GM12878 (cell line): ENCODE measurements around the gene WNT9A. TPM values are rescaled to one million over a fixed set of nuclear protein-coding genes. Genes with fewer than 3 reads are reported as not detected.

Source experiments
- ATAC-seq: fragments of 200-7000 bp; cut with Tn5 transposase; 3 replicates; pipeline ENCODE4 v1.9.1; 2020; ENCODE audit warnings: mild to moderate bottlenecking, moderate library complexity
- BruUV-seq: library from RNA; stranded (reverse); fragments of 400-500 nt; replicated peaks from 2 replicates; lab custom pipeline; 2021; lab: Mats Ljungman, UMichigan
- CTCF ChIA-PET: fragments of 300-600 bp; sonication (Branson Sonifier 250); formaldehyde crosslinking; extraction: SDS; loops from one replicate; lab custom pipeline; 2021; ENCODE audit warnings: inconsistent platforms; lab: Yijun Ruan, JAX
- POLR2A ChIA-PET: fragments of 350-600 bp; formaldehyde crosslinking; extraction: SDS; loops from one replicate; lab custom pipeline; 2021; ENCODE audit warnings: inconsistent platforms; lab: Charles Lee
- RAD21 ChIA-PET: fragments of 300-600 bp; sonication (Branson Sonifier 250); formaldehyde crosslinking; loops from one replicate; lab custom pipeline; 2023; ENCODE audit warnings: antibody characterized with exemption; ENCODE audit not compliant: unreplicated experiment; lab: Charles Lee
- SMC1A ChIA-PET: fragments of 300-600 bp; sonication (Branson Sonifier 250); formaldehyde crosslinking; loops from one replicate; lab custom pipeline; 2023; ENCODE audit not compliant: unreplicated experiment, uncharacterized antibody; lab: Charles Lee
- DNase-seq: peaks from one replicate; pipeline ENCODE4 v3.0.0-alpha.2; 2011; ENCODE audit warnings: low read depth, low spot score
- FAIRE-seq: peaks from 3 replicates; lab custom pipeline; 2011; peaks lifted over from hg19 to GRCh38; lab: Jason Lieb, UNC
- H2AFZ ChIP-seq: 2 replicates; pipeline ENCODE4 v1.6.0; 2011; ENCODE audit warnings: low read depth, low read length, control low read depth; ENCODE audit not compliant: control insufficient read depth
- H3K27ac ChIP-seq: 2 replicates; pipeline ENCODE4 v1.5.1; 2011; ENCODE audit warnings: control low read depth; ENCODE audit not compliant: control insufficient read depth, insufficient read depth
- H3K27me3 ChIP-seq, 2 experiments: replicated peaks in 1 of 2; 2 replicates each; pipeline versions ENCODE4 v1.6.0 to v1.6.1; 2011; ENCODE audit warnings: low read length in 1 of 2; ENCODE audit not compliant: control insufficient read depth in 2 of 2, insufficient read depth in 2 of 2
- H3K36me3 ChIP-seq, 2 experiments: 2 replicates each; pipeline ENCODE4 v1.5.1; 2011; ENCODE audit warnings: low read length in 1 of 2; ENCODE audit not compliant: control insufficient read depth in 2 of 2, insufficient read depth in 2 of 2
- H3K4me1 ChIP-seq: 2 replicates; pipeline ENCODE4 v1.6.1; 2011; ENCODE audit warnings: mild to moderate bottlenecking, low read length, moderate library complexity, mixed read lengths; ENCODE audit not compliant: control insufficient read depth, insufficient read depth
- H3K4me2 ChIP-seq: 2 replicates; pipeline ENCODE4 v1.6.0; 2011; ENCODE audit warnings: control low read depth; ENCODE audit not compliant: control insufficient read depth, insufficient read depth
- H3K4me3 ChIP-seq: fragments of 200-600 bp; sonication (generic); 2 replicates; pipeline ENCODE4 v1.5.1; 2016
- H3K79me2 ChIP-seq: 2 replicates; pipeline ENCODE4 v1.6.0; 2011; ENCODE audit warnings: low read length; ENCODE audit not compliant: control insufficient read depth, insufficient read depth
- H3K9ac ChIP-seq: 2 replicates; pipeline ENCODE4 v1.8.0; 2011; ENCODE audit warnings: low read length, control low read depth, mixed read lengths; ENCODE audit not compliant: control insufficient read depth, insufficient read depth
- H3K9me3 ChIP-seq: replicated peaks from 3 replicates; pipeline ENCODE4 v1.5.1; 2011; ENCODE audit warnings: mild to moderate bottlenecking, low read length; ENCODE audit not compliant: control insufficient read depth, insufficient read depth
- H4K20me1 ChIP-seq: 2 replicates; pipeline ENCODE4 v1.6.0; 2011; ENCODE audit not compliant: control insufficient read depth, insufficient read depth
- BCLAF1 ChIP-seq: fragments of 450-650 bp; IDR thresholded peaks from 2 replicates; pipeline ENCODE4 v1.6.1; 2017; ENCODE audit warnings: antibody characterized with exemption, mild to moderate bottlenecking, moderate library complexity
- BMI1 ChIP-seq: fragments of 450-650 bp; IDR thresholded peaks from 2 replicates; pipeline ENCODE4 v1.6.1; 2016; ENCODE audit warnings: mild to moderate bottlenecking, moderate library complexity, borderline replicate concordance
- CEBPB ChIP-seq, 2 experiments: fragments of 150-350 bp in 1 of 2; IDR thresholded peaks; 2 replicates each; pipeline ENCODE4 v1.6.1; 2012 to 2014; ENCODE audit warnings: low read depth in 2 of 2, low read length in 2 of 2, borderline replicate concordance in 1 of 2, inconsistent platforms in 1 of 2
- FOS ChIP-seq: IDR thresholded peaks from 3 replicates; pipeline ENCODE4 v1.6.1; 2011; ENCODE audit warnings: borderline replicate concordance; ENCODE audit not compliant: insufficient read length; ENCODE audit errors: extremely low read depth
- FOXK2 ChIP-seq: fragments of 450-650 bp; IDR thresholded peaks from 2 replicates; pipeline ENCODE4 v1.6.1; 2017; ENCODE audit warnings: mild to moderate bottlenecking, moderate library complexity
- FOXM1 ChIP-seq: IDR thresholded peaks from 2 replicates; pipeline ENCODE4 v1.6.1; 2012; ENCODE audit warnings: low read depth, mild to moderate bottlenecking, inconsistent platforms, low read length, moderate library complexity
- IKZF1 ChIP-seq: fragments of 450-650 bp; conservative IDR thresholded peaks from 2 replicates; pipeline ENCODE4 v1.6.1; 2017; ENCODE audit warnings: antibody characterized with exemption, mild to moderate bottlenecking
- MEF2A ChIP-seq: IDR thresholded peaks from 2 replicates; pipeline ENCODE4 v1.6.1; 2011; ENCODE audit warnings: low read depth, mild to moderate bottlenecking, low read length, moderate library complexity; ENCODE audit not compliant: insufficient read depth
- MYB ChIP-seq: fragments of 150-350 bp; IDR thresholded peaks from 2 replicates; pipeline ENCODE4 v1.6.1; 2014; ENCODE audit warnings: mild to moderate bottlenecking, low read depth, low read length, borderline replicate concordance
- TCF12 ChIP-seq: IDR thresholded peaks from 2 replicates; pipeline ENCODE4 v1.6.1; 2011; ENCODE audit warnings: low read depth, mild to moderate bottlenecking, low read length
- TCF7 ChIP-seq: IDR thresholded peaks from 2 replicates; pipeline ENCODE4 v1.6.1; 2014; ENCODE audit warnings: antibody characterized with exemption, borderline replicate concordance
- ZBTB11 ChIP-seq: fragments of 450-650 bp; formaldehyde crosslinking; IDR thresholded peaks from 2 replicates; pipeline ENCODE4 v1.5.0; 2022; ENCODE audit warnings: mild to moderate bottlenecking, missing genetic modification characterization
- ZBTB40 ChIP-seq: fragments of 450-650 bp; IDR thresholded peaks from 2 replicates; pipeline ENCODE4 v1.6.1; 2016; ENCODE audit warnings: mild to moderate bottlenecking, moderate library complexity, borderline replicate concordance
- ZZZ3 ChIP-seq: IDR thresholded peaks from 2 replicates; pipeline ENCODE4 v1.6.1; 2011; ENCODE audit warnings: low read depth; ENCODE audit not compliant: control insufficient read depth, insufficient read length
- WGBS: methylation state at CpG from one replicate; pipeline ENCODE4 v1.1.6; 2016; ENCODE audit warnings: low lambda C conversion rate; ENCODE audit not compliant: insufficient replicate concordance, insufficient coverage; ENCODE audit errors: missing lambda C conversion rate; 5-methylcytosine and 5-hydroxymethylcytosine counted together
- in situ Hi-C: fragments of 300-500 bp; cut with MboI; formaldehyde crosslinking; loops from 9 replicates; pipeline ENCODE4 v1.14.3; 2018; ENCODE audit warnings: mixed read lengths
- intact Hi-C: fragments of 100-400 bp; cut with micrococcal nuclease; formaldehyde crosslinking; loops from one replicate; pipeline ENCODE4 v1.14.2; 2022; ENCODE audit not compliant: unreplicated experiment
- polyA plus RNA-seq, 11 experiments: library from polyadenylated mRNA; depleted of rRNA in 4 of 11; unstranded in 6 of 11; stranded (reverse) in 5 of 11; fragments of >200 nt; fragmentation: Nextera tagmentation in 4 of 11; fragmentation: Illumina TruSeq in 1 of 11; extraction: Ambion mirVana in 4 of 11; extraction: Trizol in 1 of 11; gene quantifications; 1 replicate in 1 of 11; 2 replicates in 10 of 11; pipeline versions ENCODE4 v1.2.1 to v1.2.3, GENCODE V29; 2011 to 2016; ENCODE audit warnings: inconsistent platforms in 2 of 11, missing spikeins in 2 of 11, low read depth in 1 of 11
- total RNA-seq, 4 experiments: library from RNA; depleted of rRNA in 3 of 4; stranded (reverse); fragments of >200 nt in 3 of 4; fragmentation: Illumina TruSeq in 1 of 4; extraction: Trizol in 1 of 4; gene quantifications; 2 replicates each; pipeline versions ENCODE4 v1.2.1 to v1.2.3, GENCODE V29; 2013 to 2021

The WNT9A gene
- total and polyA plus RNA-seq, 10 of the 15 experiments (the other 5 are each of a cell fraction or from before 2014, with no cell fraction given) = not detected

- Histone ChIP-seq H3K79me2 (no peaks in the 10 kb centered on the region), H3K27me3 (no peaks in the 10 kb centered on the region), H3K4me1 (no peaks in the 10 kb centered on the region), H3K27ac (no peak overlapping the region), H3K4me3 (no peak overlapping the region), H2AFZ (no peak overlapping the region), H3K36me3 (no peaks in the 10 kb centered on the region), H3K4me2 (no peak overlapping the region), H3K9me3 (no peaks in the 10 kb centered on the region), H3K9ac (no peak overlapping the region), H4K20me1 (no peaks in the 10 kb centered on the region)
- SMC1A ChIA-PET = no interaction called here
- in situ Hi-C loops (no loop called here), intact Hi-C loops (no loop called here)
- RAD21 ChIA-PET = no interaction called here
- WGBS = 51% methylated on average over 32 of the region's 35 CpGs
- FAIRE-seq = no peak
- no peak for DNase-seq
- BruUV-seq = no TSS peak
- ATAC-seq = no peak
- POLR2A ChIA-PET = no interaction called here
- CTCF ChIA-PET = no interaction called here
- TF ChIP-seq IKZF1 = no peak
- no peak for TF ChIP-seq FOXK2
- no peak for TF ChIP-seq MEF2A
- no peak for TF ChIP-seq CEBPB (IDR thresholded peaks at IDR 0.05; ENCODE audit: borderline replicate concordance in 1 of 2, low read depth in 2 of 2, low read length in 2 of 2)
- TF ChIP-seq ZBTB40 = no peak
- TF ChIP-seq ZZZ3 = no peak
- TF ChIP-seq MYB = no peak
- no peak for TF ChIP-seq ZBTB11
- no peak for TF ChIP-seq TCF7
- TF ChIP-seq BMI1 = no peak
- TF ChIP-seq TCF12 = no peak
- TF ChIP-seq BCLAF1 = no peak
- TF ChIP-seq FOS = no peak
- TF ChIP-seq FOXM1 = no peak
Measured at GRCh38 chr1:227921461-227922185, 26.1 kb downstream of the WNT9A start.
